HEK293T (cell line): ENCODE measurements around the gene KXD1.

Experiments
- CTCF ChIA-PET: fragments of 350-600 bp; formaldehyde crosslinking; extraction: SDS; loops from one replicate; lab custom pipeline; 2021; ENCODE audit warnings: antibody characterized with exemption, inconsistent platforms; lab: Yijun Ruan, JAX
- POLR2A ChIA-PET: fragments of 350-600 bp; formaldehyde crosslinking; extraction: SDS; loops from one replicate; lab custom pipeline; 2020; ENCODE audit warnings: antibody characterized with exemption, inconsistent platforms; lab: Yijun Ruan, JAX
- DNase-seq: peaks from one replicate; pipeline ENCODE4 v3.0.0; 2012; ENCODE audit warnings: mixed read lengths; ENCODE audit errors: extremely low spot score
- ARNT ChIP-seq: fragments of 450-650 bp; IDR thresholded peaks from 2 replicates; pipeline ENCODE4 v1.6.1; 2017; ENCODE audit warnings: mild to moderate bottlenecking
- BHLHE40 ChIP-seq: fragments of 450-650 bp; IDR thresholded peaks from 2 replicates; pipeline ENCODE4 v1.6.1; 2016; ENCODE audit warnings: mild to moderate bottlenecking, moderate library complexity, borderline replicate concordance
- CTBP1 ChIP-seq: fragments of 450-650 bp; IDR thresholded peaks from 2 replicates; pipeline ENCODE4 v1.6.1; 2016; ENCODE audit warnings: borderline replicate concordance
- ELF4 ChIP-seq: fragments of 450-650 bp; IDR thresholded peaks from 2 replicates; pipeline ENCODE4 v1.6.1; 2017; ENCODE audit warnings: antibody characterized with exemption
- FOXA1 ChIP-seq: fragments of 450-650 bp; IDR thresholded peaks from 2 replicates; pipeline ENCODE4 v1.6.1; 2016; ENCODE audit warnings: mild to moderate bottlenecking
- FOXK2 ChIP-seq: fragments of 450-650 bp; IDR thresholded peaks from 2 replicates; pipeline ENCODE4 v1.6.1; 2016; ENCODE audit warnings: mild to moderate bottlenecking
- FOXM1 ChIP-seq: fragments of 450-650 bp; IDR thresholded peaks from 2 replicates; pipeline ENCODE4 v1.6.1; 2017; ENCODE audit warnings: mild to moderate bottlenecking, borderline replicate concordance
- HDGF ChIP-seq: fragments of 450-650 bp; IDR thresholded peaks from 2 replicates; pipeline ENCODE4 v1.6.1; 2017; ENCODE audit warnings: antibody characterized with exemption, borderline replicate concordance
- L3MBTL2 ChIP-seq: fragments of 450-650 bp; conservative IDR thresholded peaks from 2 replicates; pipeline ENCODE4 v1.6.1; 2016; ENCODE audit warnings: mild to moderate bottlenecking
- LEF1 ChIP-seq: fragments of 450-650 bp; IDR thresholded peaks from 2 replicates; pipeline ENCODE4 v1.6.1; 2017; ENCODE audit warnings: mild to moderate bottlenecking, borderline replicate concordance
- PKNOX1 ChIP-seq: fragments of 450-650 bp; IDR thresholded peaks from 2 replicates; pipeline ENCODE4 v1.6.1; 2016
- SP1 ChIP-seq: fragments of 450-650 bp; IDR thresholded peaks from 2 replicates; pipeline ENCODE4 v1.6.1; 2017
- SUZ12 ChIP-seq: fragments of 450-650 bp; IDR thresholded peaks from 2 replicates; pipeline ENCODE4 v1.6.1; 2016; ENCODE audit warnings: mild to moderate bottlenecking
- TARDBP ChIP-seq: fragments of 450-650 bp; IDR thresholded peaks from 2 replicates; pipeline ENCODE4 v1.6.1; 2016
- ZNF384 ChIP-seq: fragments of 450-650 bp; IDR thresholded peaks from 2 replicates; pipeline ENCODE4 v1.6.1; 2016

KXD1 gene

GRCh38 chr19:18541258-18541991 is 16.2 kb upstream of the KXD1 start:
- DNase-seq = no peak
- no peak for TF ChIP-seq ELF4
- TF ChIP-seq ZNF384 = no peak
- TF ChIP-seq CTBP1 = no peak
- TF ChIP-seq FOXK2 = no peak
- no peak for TF ChIP-seq ARNT
- no peak for TF ChIP-seq TARDBP
- TF ChIP-seq FOXM1 = no peak
- ChIA-PET CTCF (no interaction called here), POLR2A (interaction anchor here (1.3 kb wide), 1 partner anchor 30 kb away, joined by 4 read pairs; no protein-coding TSS in a partner anchor)

GRCh38 chr19:18541992-18542940 is 15.4 kb upstream of the KXD1 start:
- TF ChIP-seq HDGF (no peak), ZNF384 (no peak), FOXA1 (no peak), BHLHE40 (no peak), L3MBTL2 (no peak), TARDBP (no peak), PKNOX1 (no peak), SP1 (no peak), SUZ12 (no peak), LEF1 (no peak)
- no peak for DNase-seq
- CTCF ChIA-PET = interaction anchor here (1.1 kb wide), 1 partner anchor 13 kb away, joined by 3 read pairs; no protein-coding TSS in a partner anchor
- POLR2A ChIA-PET = interaction anchor here (1.0 to 1.3 kb wide), 4 partner anchors 16 to 29 kb away, joined by 3 to 5 read pairs (median 4); no protein-coding TSS in a partner anchor

GRCh38 chr19:18542941-18543813 is 14.5 kb upstream of the KXD1 start, which contains the start of gene FKBP8:
TSS of gene FKBP8 (minus strand) at chr19:18543573. CDS start at chr19:18541970, 1,603 bp downstream.
- TF ChIP-seq L3MBTL2 (no peak), SP1 (no peak), PKNOX1 (peak; percentile 98)
- DNase-seq = peak; percentile 96
- ChIA-PET POLR2A (interaction anchor here (1.0 to 1.8 kb wide), 6 partner anchors 14 to 46 kb away, joined by 3 to 18 read pairs (median 4); partner anchors contain the start of genes ELL and KXD1), CTCF (interaction anchor here (1.1 kb wide), 1 partner anchor 12 kb away, joined by 3 read pairs; no protein-coding TSS in a partner anchor)

- TF ChIP-seq SUZ12 = no peak
- POLR2A ChIA-PET = interaction anchor here (1.2 to 1.8 kb wide), 4 partner anchors 13 to 45 kb away, joined by 4 to 18 read pairs (median 6); partner anchors contain the start of genes ELL and KXD1
- DNase-seq = peak; percentile 60
- CTCF ChIA-PET = interaction anchor here (0.8 to 0.9 kb wide), 2 partner anchors 10 to 73 kb away, joined by 4 read pairs; no protein-coding TSS in a partner anchor
These were observed 13.7 kb upstream of the KXD1 start for GRCh38 chr19:18543814-18544475.

GRCh38 chr19:18551631-18552030 is 6.0 kb upstream of the KXD1 start:
- no peak for DNase-seq
- POLR2A ChIA-PET = no interaction called here

More at GRCh38 chr19:18551631-18552030, 6.0 kb upstream of the KXD1 start:
- CTCF ChIA-PET = interaction anchor here (0.7 kb wide), 1 partner anchor 30 kb away, joined by 3 read pairs; no protein-coding TSS in a partner anchor
- no peak for TF ChIP-seq TARDBP
- no peak for TF ChIP-seq ARNT
- TF ChIP-seq SP1 = no peak
- no peak for TF ChIP-seq SUZ12
- TF ChIP-seq LEF1 = no peak
- TF ChIP-seq PKNOX1 = no peak
- TF ChIP-seq ELF4 = no peak
- no peak for TF ChIP-seq FOXM1
- no peak for TF ChIP-seq BHLHE40
